ENCODE measurements around the gene LRP1. TPM values are rescaled to one million over a fixed set of nuclear protein-coding genes. Genes with fewer than 3 reads are reported as not detected.

The LRP1 gene
- total and polyA plus RNA-seq, 2 experiments from 2014 or later, result 26.6 to 145 TPM

GRCh38 chr12:57116580-57117281 is 11.6 kb upstream of the LRP1 start:
- DNase-seq (ENCODE audit: low spot score) (no peak), ATAC-seq (no peak)
- Histone ChIP-seq H3K4me2 (no peak overlapping the region), H3K4me3 (no peak overlapping the region), H3K27me3 (ENCODE audit: insufficient read depth) (no peaks in the 10 kb centered on the region), H3K4me1 (ENCODE audit: insufficient read depth) (no peaks in the 10 kb centered on the region), H2AFZ (no peak overlapping the region), H3K36me3 (ENCODE audit: insufficient read depth) (no peaks in the 10 kb centered on the region), H3K9me2 (ENCODE audit: insufficient read depth) (no peaks in the 10 kb centered on the region), H3F3A (replicated peaks; ENCODE audit: low read depth) (no peaks in the 10 kb centered on the region), H3K27ac (ENCODE audit: low read depth) (no peak overlapping the region), H4K20me1 (replicated peaks; ENCODE audit: insufficient read depth) (no peaks in the 10 kb centered on the region), H3K79me2 (replicated peaks; ENCODE audit: insufficient read depth) (no peaks in the 10 kb centered on the region)
- H3K36me3 Mint-ChIP-seq (ENCODE audit: low read depth), result no peaks in the 10 kb centered on the region
- H3K4me3 Mint-ChIP-seq, result no peak overlapping the region
- H3K27me3 Mint-ChIP-seq (ENCODE audit: insufficient read depth, low read depth, poor library complexity), result peaks cover 8% of the 10 kb centered on the region
- no peak for TF ChIP-seq CTCF (conservative IDR thresholded peaks at IDR 0.05; ENCODE audit: low read depth in 2 of 2)
- no peak for TF ChIP-seq EZH2phosphoT487 (IDR thresholded peaks at IDR 0.05; ENCODE audit: unreplicated experiment)
- TF ChIP-seq POLR2AphosphoS5 (IDR thresholded peaks at IDR 0.05; ENCODE audit: low read depth), result no peak
- TF ChIP-seq ZNF331 (CRISPR knock-in tag; IDR thresholded peaks at IDR 0.05; ENCODE audit: low read depth), result no peak
- TF ChIP-seq ZNF462 (CRISPR knock-in tag; IDR thresholded peaks at IDR 0.05), result no peak
- TF ChIP-seq EZH2 (IDR thresholded peaks at IDR 0.05; ENCODE audit: low read depth, unreplicated experiment), result no peak
- TF ChIP-seq NANOG (IDR thresholded peaks at IDR 0.05; ENCODE audit: borderline replicate concordance), result no peak
- no peak for TF ChIP-seq ZNF114 (CRISPR knock-in tag; IDR thresholded peaks at IDR 0.05)
- TF ChIP-seq CREB1 (CRISPR knock-in tag; IDR thresholded peaks at IDR 0.05; ENCODE audit: low read depth), result no peak
- no peak for TF ChIP-seq ETS1 (IDR thresholded peaks at IDR 0.05)
- no peak for TF ChIP-seq STAT1 (IDR thresholded peaks at IDR 0.05; ENCODE audit: unreplicated experiment)
- no peak for TF ChIP-seq JUNB (IDR thresholded peaks at IDR 0.05; ENCODE audit: unreplicated experiment)
- no peak for TF ChIP-seq REST (IDR thresholded peaks at IDR 0.05; ENCODE audit: unreplicated experiment)
- no peaks in the 10 kb centered on the region; the same call in 1 of the 3 replicates for H3K9me3 Mint-ChIP-seq
- H3K4me1 Mint-ChIP-seq, result peaks cover 10% of the 10 kb centered on the region; the same call in 2 of the 3 replicates
- H3K27ac Mint-ChIP-seq, result no peak overlapping the region
